HS-5 (cell line): ENCODE measurements around the gene LYPLA2.
A peak's percentile ranks its signal among the peaks of the same experiment; 100 is the strongest.
"Not testable (repeated sequence)": the region's sequence is repeated elsewhere in the genome, so short reads cannot be mapped to it uniquely, and the experiment has no call there.

Source experiments
- DNase-seq: peaks from one replicate; pipeline ENCODE4 v3.0.0-alpha.2; 2012; ENCODE audit warnings: low read depth

Gene LYPLA2

GRCh38 chr1:23801338-23801748 is 10.4 kb downstream of the LYPLA2 start:
- no peak for DNase-seq

DNA sequence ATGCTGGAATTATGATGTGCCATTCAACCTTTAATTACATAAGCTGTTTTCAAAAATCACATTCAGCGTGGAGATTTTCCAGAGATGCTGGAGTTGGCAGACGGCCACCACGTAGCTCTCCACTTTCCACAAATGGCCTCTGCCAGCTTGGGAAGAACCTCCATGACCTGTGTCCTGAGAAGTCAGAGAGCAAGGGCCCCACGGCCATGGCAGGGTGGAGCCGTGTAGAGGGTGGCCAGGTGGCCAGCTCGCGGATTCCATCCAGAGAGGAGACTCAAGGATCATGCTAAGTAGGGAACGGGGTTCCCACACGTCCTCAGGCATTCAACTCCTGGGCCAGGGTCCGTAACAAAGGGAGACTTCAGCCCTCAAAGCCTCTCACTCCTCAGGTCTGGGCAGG is 10.9 kb downstream of the LYPLA2 start:
- no peak for DNase-seq

GRCh38 chr1:23802809-23803342 is 11.9 kb downstream of the LYPLA2 start:
- DNase-seq: not testable (repeated sequence)

- DNase-seq: no peak
These were observed 12.7 kb downstream of the LYPLA2 start for GRCh38 chr1:23803674-23804073.

DNA sequence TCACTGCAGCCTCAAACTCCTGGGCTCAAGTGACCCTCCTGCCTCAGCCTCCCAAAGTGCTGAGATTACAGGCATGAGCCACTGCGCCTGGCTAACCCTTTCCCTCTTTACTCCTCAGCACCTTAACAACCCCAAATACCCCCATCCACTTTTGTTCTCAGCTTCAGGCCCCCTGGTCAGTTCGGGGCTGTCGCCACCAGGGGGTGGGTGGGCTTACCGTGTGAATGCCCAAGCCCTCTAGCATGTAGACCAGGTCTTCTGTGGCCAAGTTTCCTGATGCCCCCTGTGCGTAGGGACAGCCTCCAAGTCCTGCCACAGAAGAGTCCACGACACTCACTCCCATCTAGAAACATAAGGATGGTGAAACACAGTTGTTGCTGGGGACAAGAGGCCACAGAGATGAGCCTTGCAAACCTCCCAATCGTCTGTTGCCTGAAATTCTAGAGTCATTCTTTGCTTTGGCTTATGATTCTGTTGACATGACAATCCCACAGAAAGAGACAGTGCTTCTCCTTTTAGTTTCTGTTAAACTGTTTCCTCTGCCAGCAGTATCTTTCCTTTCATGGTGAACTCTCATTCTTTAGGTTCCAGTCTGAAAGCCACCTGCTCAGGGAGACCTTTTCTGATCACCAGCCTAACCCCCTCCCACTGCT is 13.4 kb downstream of the LYPLA2 start:
- no peak for DNase-seq

- DNase-seq: no peak
These were observed 14.1 kb downstream of the LYPLA2 start for GRCh38 chr1:23805025-23805424.

DNA sequence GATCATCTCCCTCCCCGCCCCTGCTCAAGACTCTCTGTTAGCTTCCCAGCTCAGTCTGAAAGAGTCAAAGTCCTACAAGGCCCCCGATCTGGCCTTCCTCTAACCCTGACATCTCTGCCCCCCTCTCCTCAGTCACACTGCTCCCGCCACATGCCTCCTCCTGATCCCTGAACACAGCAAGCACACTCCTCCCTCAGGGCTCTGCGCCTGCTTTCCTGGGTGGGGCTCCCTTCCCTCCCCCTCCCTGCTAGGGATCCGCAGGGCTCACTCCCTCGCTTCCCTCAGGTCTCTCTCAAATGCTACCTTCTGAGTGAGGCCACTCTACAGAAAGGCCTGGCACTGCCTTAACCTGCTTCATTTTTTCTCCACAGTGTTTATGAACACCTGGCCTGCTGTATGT is 15.3 kb downstream of the LYPLA2 start:
- DNase-seq: no peak

DNA sequence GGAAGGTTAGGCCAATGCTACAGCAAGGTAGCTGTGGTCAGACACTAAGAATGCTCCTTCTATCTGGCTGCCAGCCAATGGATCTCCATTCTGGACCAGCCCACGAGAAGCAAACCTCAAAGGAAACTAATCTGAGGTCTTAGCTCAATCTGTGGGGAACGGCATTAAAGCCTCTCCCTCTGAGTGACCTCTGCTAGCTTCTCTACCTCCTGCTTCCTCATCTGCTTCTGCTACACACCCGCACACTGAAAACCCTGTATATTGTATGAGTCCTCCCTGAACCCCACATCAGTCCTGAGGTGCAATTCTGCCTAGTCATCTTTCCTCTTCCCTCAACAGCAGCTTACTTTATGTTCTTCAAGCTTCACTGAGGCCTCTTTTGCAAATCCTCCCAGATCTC is 16.5 kb downstream of the LYPLA2 start:
- DNase-seq: no peak

DNA sequence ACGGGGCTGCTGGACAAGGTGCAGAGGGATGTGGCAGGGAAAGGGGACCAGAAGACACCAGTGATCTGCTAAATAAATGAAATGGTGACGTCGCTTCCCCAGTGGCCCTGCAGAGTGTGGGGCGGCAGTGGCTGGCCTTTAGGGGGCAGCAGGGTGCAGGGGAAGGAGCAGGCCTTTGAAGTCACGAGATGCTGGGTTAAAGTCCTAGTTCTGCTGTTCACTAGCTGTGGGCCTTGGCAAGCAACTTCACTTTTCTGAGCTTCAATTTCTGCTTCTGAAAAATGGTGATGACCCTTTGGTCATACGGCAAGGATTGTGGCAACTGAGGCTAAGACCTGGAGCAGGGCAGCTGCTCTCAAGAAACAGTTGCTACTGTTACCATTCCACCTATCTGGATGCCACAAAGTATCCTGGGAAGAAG is 18.8 kb downstream of the LYPLA2 start:
- DNase-seq: no peak

DNA sequence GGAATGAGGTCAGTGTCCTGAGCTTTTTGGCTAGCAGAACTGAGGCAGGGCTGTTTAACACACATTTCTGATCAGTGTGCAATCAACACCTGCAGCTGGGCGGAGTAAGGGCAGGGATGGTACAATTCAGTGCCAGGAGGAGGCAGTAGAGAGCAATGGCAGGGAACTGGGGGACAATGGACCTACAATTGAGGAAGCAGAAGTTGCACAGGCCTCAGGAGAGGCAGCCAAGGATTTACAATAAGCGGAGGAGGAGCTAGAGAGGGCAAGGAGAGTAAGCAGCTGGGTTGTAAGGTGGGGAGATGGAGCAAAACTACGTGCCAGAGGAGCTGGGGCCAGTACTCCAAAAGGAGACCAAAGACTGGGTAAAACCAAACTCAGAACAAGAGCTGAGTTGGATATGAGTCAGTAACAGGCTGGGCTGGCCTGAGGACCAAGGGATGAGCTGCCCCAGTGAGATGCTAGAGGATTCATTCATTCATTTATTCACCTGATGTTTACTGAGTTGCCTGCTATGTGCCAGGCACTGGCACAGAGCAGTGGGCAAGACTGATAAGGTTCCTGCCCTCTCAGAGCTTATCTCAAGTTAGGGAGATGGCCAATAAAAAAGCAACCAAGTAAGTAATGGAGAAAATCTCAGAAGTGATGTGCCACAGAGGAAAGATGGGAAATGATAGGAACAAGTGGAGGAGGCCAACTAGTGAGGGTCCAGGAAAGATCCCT is 20.0 kb downstream of the LYPLA2 start:
- DNase-seq: no peak

GRCh38 chr1:23814016-23814415 is 23.1 kb downstream of the LYPLA2 start:
- no peak for DNase-seq

DNA sequence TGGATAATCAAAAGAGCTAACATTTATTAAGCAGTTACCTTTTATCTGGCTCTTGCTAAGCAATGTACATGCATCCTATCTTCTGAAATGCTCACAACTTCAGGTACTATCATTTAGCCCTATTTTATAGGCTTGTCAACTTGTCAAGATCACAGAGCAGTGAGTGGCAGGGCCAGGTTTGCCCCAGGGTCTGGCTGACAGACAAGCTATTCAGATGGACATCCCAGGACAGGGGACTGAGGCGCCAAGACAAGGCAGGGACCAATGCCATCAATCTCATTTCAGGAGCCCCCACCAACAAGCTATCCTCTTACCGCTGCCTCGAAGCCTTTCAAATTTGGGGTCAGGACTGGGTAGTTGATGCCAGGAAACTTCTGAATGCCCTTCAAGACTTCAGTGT is 25.4 kb downstream of the LYPLA2 start:
- DNase-seq: no peak

- DNase-seq: no peak
These were observed 26.0 kb downstream of the LYPLA2 start for GRCh38 chr1:23816906-23817305.

DNA sequence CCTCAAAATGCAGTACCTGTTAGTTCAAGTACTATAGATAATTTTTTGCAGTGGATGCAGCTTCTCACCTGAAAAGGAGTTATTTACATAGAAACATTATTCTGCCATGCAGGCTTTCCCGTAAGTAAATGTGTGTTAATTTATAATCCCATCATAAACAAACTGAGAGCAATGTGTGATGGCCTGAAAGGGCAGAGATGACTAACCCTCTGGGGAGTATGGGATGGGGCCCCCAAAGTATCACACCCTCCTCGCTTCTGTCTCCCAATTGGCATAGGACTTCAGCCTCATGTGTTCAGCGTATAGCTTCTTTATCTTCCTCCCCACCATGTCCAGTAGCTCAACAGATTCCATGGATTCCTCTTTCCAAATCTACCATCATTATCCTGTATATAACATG is 26.7 kb downstream of the LYPLA2 start:
- DNase-seq: no peak

DNA sequence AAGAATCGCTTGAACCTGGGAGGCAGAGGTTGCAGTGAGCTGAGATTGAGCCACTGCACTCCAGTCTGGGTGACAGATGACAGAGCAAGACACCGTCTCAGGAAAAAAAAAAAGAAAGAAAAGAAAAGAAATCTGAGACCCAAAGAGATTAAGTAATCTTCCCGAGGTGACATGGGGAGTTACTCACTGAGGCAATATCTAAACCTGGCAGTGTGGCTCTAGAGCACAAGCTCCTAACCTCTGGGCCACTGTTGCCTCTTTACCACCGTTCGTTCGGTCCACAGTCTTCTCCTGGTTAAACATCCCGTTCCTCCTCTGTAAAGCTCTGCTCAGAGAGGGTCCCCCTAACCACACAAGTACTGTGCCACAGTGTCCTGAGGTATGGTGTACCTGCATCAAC is 32.8 kb downstream of the LYPLA2 start:
- no peak for DNase-seq

DNA sequence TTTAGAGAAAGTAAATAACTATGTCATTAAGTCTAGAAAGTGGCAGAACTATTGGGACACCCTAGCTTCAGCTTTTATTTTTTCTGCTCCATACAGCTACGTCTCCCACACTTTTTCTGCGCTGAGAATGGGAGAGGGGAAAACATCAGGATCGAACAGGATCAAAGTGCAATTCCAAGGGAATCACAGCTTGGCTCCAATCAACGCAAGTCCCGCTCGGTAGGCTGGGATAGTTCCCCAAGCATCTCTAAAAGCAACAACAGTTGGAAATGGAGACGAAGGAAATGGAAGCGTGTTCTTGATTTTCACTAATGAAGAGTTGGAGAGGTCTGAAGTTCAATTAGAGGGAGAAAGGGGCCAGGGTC is 33.7 kb downstream of the LYPLA2 start:
- no peak for DNase-seq

DNA sequence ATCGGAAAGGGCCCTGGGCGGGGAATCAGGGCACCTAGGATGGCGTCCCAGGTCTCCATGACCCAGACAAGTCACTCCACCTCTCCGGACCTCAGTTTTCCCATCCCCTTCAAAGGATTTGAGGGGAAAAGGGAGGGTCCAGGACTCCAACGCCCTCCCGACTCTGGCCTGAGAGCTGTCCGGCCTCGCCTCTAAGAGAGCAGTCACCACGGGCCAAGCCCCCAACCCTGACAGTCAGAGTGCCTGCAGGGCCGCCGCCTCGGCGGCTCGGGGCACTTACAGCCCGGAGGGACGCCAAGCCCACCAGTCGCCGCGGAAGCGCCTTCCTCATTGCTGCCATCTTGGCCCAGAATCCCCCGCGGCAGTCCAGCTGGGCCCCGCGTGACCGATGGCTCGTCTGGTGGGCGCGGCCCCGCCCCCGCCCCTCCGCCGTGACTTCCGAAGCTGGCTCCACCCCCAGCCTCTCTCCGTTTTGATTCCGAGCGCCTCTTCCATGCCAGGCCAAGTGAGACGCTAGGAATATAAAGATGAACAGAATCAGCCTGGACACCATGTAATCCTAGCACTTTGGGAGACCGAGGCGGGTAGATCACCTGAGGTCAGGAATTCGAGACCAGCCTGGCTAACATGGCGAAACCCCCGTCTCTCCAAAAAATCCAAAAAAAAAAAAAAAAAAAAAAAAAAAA is 34.3 kb downstream of the LYPLA2 start, which contains the start of gene HMGCL:
Gene HMGCL, minus strand, starts transcription at position 354 of the 686 bp plus-strand sequence. Its CDS starts 14 bp downstream, at position 340.
- DNase-seq: peak; percentile 51

- no peak for DNase-seq
These were observed 35.0 kb downstream of the LYPLA2 start for GRCh38 chr1:23825762-23826522.

- DNase-seq: not testable (repeated sequence)
These were observed 35.6 kb downstream of the LYPLA2 start for GRCh38 chr1:23826590-23826989.

DNA sequence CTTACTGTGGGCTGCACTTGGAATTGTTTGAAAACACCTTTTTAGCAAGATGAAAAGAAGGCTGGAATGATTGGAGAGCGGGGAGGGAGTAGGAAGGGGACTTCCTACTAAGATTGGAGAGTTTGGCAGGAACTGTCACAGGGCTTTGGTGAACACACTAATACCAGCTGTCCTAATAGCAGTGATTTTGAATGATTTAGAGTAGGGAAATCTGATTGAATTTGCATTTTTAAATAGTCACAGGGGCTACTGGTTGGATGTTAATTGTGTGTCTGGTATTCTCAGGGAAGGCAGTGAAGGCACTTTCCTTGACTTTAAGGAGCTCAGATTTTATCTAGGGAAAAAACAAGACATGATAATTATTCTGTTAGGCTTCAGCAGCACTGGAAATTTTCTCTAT is 36.8 kb downstream of the LYPLA2 start:
- DNase-seq: no peak

- not testable (repeated sequence) for DNase-seq
These were observed 43.2 kb downstream of the LYPLA2 start for GRCh38 chr1:23834156-23834555.

DNA sequence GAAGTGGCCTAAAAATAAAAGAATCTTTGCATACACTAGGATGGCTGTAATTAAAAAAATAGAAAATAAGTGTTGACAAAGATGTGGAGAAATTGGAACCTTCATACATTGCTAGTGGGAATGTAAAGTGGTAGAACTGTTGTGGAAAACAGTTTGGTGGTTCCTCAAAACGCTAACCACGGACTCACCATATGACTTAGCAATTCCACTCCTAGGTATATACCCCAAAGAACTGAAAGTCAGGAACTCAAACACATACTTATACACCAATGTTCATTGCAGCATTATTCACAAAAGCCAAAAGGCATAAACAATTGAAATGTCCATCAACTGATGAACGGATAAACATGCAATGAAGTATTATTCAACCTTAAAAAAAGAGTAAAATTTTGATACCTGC is 45.1 kb downstream of the LYPLA2 start:
- DNase-seq: no peak
